Measurements from ENCODE around the gene RIT2. TPM values are rescaled to one million over a fixed set of nuclear protein-coding genes. Genes with fewer than 3 reads are reported as not detected.

Gene RIT2
- total and polyA plus RNA-seq, 3 donors from 2014 or later, result 0.82 TPM; not detected in 2

DNA sequence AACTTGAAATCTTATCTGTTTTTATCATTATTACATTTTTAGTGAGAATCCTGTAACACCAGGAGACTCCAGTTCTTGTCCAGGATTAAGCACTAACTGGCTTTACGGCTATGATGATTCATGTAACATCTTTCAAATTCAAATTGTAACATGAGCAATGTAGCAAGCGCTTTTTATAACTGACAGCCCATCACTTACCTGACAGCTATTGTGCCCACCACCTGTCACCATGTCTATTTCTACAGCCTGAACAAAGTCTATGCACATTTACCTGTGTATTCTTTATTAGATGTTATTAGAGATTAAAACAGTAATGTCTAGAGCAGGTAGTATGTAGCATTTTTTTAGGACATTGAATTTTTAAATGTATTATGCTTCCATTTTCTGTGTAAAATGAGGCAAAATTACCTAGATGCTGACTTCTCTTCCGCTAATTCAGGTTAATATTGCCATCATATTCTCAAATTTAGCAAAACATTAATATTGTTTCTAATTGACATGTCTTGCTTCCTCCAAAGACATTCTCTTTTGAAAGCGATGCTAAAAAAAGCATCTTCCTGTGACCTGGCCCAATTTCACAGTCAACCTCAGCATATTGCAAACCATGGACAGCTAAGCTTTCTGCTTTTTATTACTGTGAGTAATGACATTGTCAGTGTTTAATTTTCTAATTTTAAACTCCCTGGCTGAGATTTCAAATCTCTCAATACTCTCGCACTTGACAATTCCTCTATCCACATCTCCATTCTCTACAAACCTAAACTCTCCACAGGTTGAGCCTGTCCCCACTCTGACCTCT is 37.8 kb downstream of the RIT2 start:
- H3K27ac ChIP-seq, result no peak overlapping the region
- WGBS, 2 donors, result 71 to 81% methylated on average over 5 of the region's 5 CpGs

DNA sequence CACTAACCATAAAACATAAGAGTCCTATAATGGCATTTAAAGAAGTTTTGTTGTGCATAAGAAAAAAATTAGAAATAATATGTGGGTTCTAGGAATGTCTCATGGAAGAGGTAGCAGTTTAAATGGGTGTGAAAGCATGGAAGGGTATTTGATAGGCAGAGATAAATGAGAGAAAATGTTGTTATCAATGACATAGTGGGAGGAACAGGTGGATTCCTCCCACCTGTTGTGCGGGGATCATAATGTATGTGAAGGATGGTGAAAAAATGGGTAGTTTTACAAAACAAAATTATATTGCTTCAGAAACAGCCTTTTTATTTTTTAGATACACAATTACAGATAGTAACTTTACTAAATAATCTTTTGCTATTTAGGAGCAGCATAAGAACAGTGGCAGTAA is 41.7 kb downstream of the RIT2 start:
- Histone ChIP-seq H3K36me3 (ENCODE audit: low read depth, missing control alignments) (no peaks in the 10 kb centered on the region), H3K27me3 (no peaks in the 10 kb centered on the region), H3K27ac (no peak overlapping the region), H3K4me3 (no peak overlapping the region), H3K9me3 (no peaks in the 10 kb centered on the region), H3K4me1 (no peaks in the 10 kb centered on the region)
- no peak for TF ChIP-seq POLR2A (IDR thresholded peaks at IDR 0.05)
- TF ChIP-seq, protein P1, sequence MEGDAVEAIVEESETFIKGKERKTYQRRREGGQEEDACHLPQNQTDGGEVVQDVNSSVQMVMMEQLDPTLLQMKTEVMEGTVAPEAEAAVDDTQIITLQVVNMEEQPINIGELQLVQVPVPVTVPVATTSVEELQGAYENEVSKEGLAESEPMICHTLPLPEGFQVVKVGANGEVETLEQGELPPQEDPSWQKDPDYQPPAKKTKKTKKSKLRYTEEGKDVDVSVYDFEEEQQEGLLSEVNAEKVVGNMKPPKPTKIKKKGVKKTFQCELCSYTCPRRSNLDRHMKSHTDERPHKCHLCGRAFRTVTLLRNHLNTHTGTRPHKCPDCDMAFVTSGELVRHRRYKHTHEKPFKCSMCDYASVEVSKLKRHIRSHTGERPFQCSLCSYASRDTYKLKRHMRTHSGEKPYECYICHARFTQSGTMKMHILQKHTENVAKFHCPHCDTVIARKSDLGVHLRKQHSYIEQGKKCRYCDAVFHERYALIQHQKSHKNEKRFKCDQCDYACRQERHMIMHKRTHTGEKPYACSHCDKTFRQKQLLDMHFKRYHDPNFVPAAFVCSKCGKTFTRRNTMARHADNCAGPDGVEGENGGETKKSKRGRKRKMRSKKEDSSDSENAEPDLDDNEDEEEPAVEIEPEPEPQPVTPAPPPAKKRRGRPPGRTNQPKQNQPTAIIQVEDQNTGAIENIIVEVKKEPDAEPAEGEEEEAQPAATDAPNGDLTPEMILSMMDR (IDR thresholded peaks at IDR 0.05), result no peak
- intact Hi-C loops (cut with DNase I; ENCODE audit: low total_unique reads), result no loop called here
- no peak for DNase-seq
- WGBS, 2 donors, result 95% methylated on average over 1 of the region's 1 CpG

More for the DNA sequence above, 37.8 kb downstream of the RIT2 start:
- intact Hi-C loops (cut with DNase I; ENCODE audit: low total_unique reads), result no loop called here
- TF ChIP-seq POLR2A (IDR thresholded peaks at IDR 0.05), result no peak
- TF ChIP-seq, protein P1 (IDR thresholded peaks at IDR 0.05), result no peak
- Histone ChIP-seq H3K27me3 (no peaks in the 10 kb centered on the region), H3K9me3 (no peaks in the 10 kb centered on the region), H3K4me3 (no peak overlapping the region), H3K4me1 (no peaks in the 10 kb centered on the region), H3K36me3 (ENCODE audit: low read depth, missing control alignments) (no peaks in the 10 kb centered on the region)
- no peak for DNase-seq

DNA sequence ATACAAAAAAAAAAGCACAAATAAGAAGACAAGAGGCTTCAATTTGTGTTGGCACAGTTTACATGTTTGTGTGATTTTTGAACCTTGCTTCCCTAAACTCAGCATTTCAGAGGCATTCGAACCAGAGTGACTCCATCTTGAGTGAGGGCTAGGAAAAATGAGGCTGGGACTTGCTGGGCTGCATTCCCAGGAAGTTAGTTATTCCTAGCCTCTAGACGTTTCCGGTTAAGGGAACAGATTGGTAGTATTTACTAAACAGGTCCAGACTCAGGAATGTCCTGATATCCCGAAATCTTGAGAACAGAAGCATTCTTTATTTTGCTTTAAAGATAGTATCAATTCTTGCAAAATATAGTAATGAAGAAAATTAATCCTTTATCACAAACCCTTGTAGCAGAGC is 46.7 kb downstream of the RIT2 start:
- WGBS, 2 donors, result 64 to 78% methylated on average over 4 of the region's 4 CpGs
- intact Hi-C loops (cut with DNase I; ENCODE audit: low total_unique reads), result no loop called here
- Histone ChIP-seq H3K4me3 (no peak overlapping the region), H3K4me1 (no peaks in the 10 kb centered on the region), H3K9me3 (no peaks in the 10 kb centered on the region), H3K36me3 (ENCODE audit: low read depth, missing control alignments) (no peaks in the 10 kb centered on the region), H3K27me3 (no peaks in the 10 kb centered on the region), H3K27ac (no peak overlapping the region)
- DNase-seq, result no peak
- TF ChIP-seq, protein P1 (IDR thresholded peaks at IDR 0.05), result no peak
- no peak for TF ChIP-seq POLR2A (IDR thresholded peaks at IDR 0.05)

DNA sequence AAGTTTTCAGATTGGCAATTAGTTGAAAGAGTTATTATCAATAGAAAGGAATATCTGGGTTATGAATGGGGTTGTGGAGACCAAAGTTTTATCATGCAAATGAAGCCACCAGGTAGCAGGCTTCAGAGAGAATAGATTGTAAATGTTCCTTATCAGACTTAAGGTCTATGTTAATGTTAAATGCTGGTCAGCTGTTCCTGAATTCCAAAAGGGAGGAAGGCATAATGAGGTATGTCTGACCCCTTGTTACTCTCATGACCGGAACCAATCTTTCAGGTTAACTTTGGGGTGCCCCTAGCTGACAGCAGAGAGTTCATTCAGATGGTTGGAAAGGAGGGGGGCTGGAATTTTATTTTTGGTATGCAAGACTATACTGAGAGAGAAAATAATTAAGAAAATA is 47.9 kb downstream of the RIT2 start:
- H3K4me3 ChIP-seq, result no peak overlapping the region
- no peaks in the 10 kb centered on the region for H3K4me1 ChIP-seq
- intact Hi-C loops (cut with DNase I; ENCODE audit: low total_unique reads), result no loop called here
- H3K36me3 ChIP-seq (ENCODE audit: low read depth, missing control alignments), result no peaks in the 10 kb centered on the region
- no peaks in the 10 kb centered on the region for H3K9me3 ChIP-seq
- TF ChIP-seq, protein P1 (IDR thresholded peaks at IDR 0.05), result no peak
- TF ChIP-seq POLR2A (IDR thresholded peaks at IDR 0.05), result no peak
- WGBS, 2 donors, result 86 to 87% methylated on average over 1 of the region's 1 CpG
- no peak overlapping the region for H3K27ac ChIP-seq
- H3K27me3 ChIP-seq, result no peaks in the 10 kb centered on the region
- DNase-seq, result no peak

DNA sequence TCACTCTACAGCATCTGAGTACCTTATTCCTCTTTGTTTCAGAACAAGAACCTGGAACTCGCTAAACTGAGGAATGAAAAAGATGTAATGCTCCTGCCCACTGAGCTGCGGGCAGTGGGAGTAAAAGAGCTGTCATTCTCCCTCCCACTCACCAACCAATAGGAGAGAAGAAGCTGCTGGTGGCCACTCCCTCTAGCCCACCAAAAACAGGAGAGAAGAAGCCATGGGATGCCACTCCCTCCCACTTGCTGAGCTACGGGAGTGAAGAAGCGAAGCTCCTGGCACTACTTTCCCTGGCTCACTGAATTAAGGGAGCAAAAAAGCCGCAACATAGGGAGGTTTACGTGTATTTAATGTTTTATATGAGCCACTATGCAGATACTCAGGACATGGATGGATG is 53.7 kb downstream of the RIT2 start:
- 78 to 87% methylated on average over 6 of the region's 6 CpGs for WGBS, 2 donors
- Histone ChIP-seq H3K27me3 (no peaks in the 10 kb centered on the region), H3K27ac (no peak overlapping the region), H3K9me3 (no peaks in the 10 kb centered on the region), H3K4me1 (no peaks in the 10 kb centered on the region), H3K4me3 (no peak overlapping the region), H3K36me3 (ENCODE audit: low read depth, missing control alignments) (no peaks in the 10 kb centered on the region)
- no peak for DNase-seq
- intact Hi-C loops (cut with DNase I; ENCODE audit: low total_unique reads), result no loop called here
- TF ChIP-seq, protein P1 (IDR thresholded peaks at IDR 0.05), result no peak
- no peak for TF ChIP-seq POLR2A (IDR thresholded peaks at IDR 0.05)
